Panc1 (cell line): ENCODE measurements around the gene ECT2L. TPM values are rescaled to one million over a fixed set of nuclear protein-coding genes. Genes with fewer than 3 reads are reported as not detected.

Experiments used
- ATAC-seq: fragments of 200-7000 bp; cut with Tn5 transposase; 2 replicates; pipeline ENCODE4 v1.9.1; 2020; ENCODE audit warnings: mild to moderate bottlenecking, moderate library complexity
- BruUV-seq: library from RNA; stranded (reverse); fragments of 400-500 nt; replicated peaks from 2 replicates; lab custom pipeline; 2021; lab: Mats Ljungman, UMichigan
- CTCF ChIA-PET: fragments of 300-600 bp; sonication (Branson Sonifier 250); formaldehyde crosslinking; loops from one replicate; lab custom pipeline; 2022; ENCODE audit warnings: antibody characterized with exemption; lab: Charles Lee
- POLR2A ChIA-PET: fragments of 300-600 bp; sonication (Branson Sonifier 250); formaldehyde crosslinking; loops from one replicate; lab custom pipeline; 2022; ENCODE audit warnings: antibody characterized with exemption; lab: Charles Lee
- DNase-seq: peaks from one replicate; pipeline ENCODE4 v3.0.0-alpha.2; 2010; ENCODE audit warnings: low read depth, low spot score
- H3K27ac ChIP-seq: 2 replicates; pipeline ENCODE4 v1.5.1; 2011; ENCODE audit warnings: mild to moderate bottlenecking, low read length, inconsistent platforms
- H3K27me3 ChIP-seq: fragments of 200-500 bp; sonication (Bioruptor generic); 2 replicates; pipeline ENCODE4 v1.6.0; 2014; ENCODE audit warnings: low read length, inconsistent platforms; ENCODE audit not compliant: control insufficient read depth, insufficient read depth
- H3K36me3 ChIP-seq: fragments of 200-500 bp; sonication (Bioruptor generic); 2 replicates; pipeline ENCODE4 v1.5.1; 2014; ENCODE audit warnings: inconsistent platforms, mild to moderate bottlenecking, low read length, moderate library complexity; ENCODE audit not compliant: control insufficient read depth, insufficient read depth
- H3K4me1 ChIP-seq: 2 replicates; pipeline ENCODE4 v1.5.1; 2011; ENCODE audit warnings: inconsistent platforms, mild to moderate bottlenecking, low read length, moderate library complexity; ENCODE audit not compliant: control insufficient read depth, insufficient read depth
- H3K4me3 ChIP-seq, 2 experiments: 2 replicates each; pipeline ENCODE4 v1.5.1; 2011 to 2012; ENCODE audit warnings: low read depth in 2 of 2, low read length in 2 of 2, mild to moderate bottlenecking in 2 of 2, inconsistent platforms in 1 of 2, moderate library complexity in 1 of 2
- H3K9me3 ChIP-seq: fragments of 200-500 bp; sonication (Bioruptor generic); 2 replicates; pipeline ENCODE4 v1.5.1; 2014; ENCODE audit warnings: low read depth, mild to moderate bottlenecking, inconsistent platforms, low read length, moderate library complexity; ENCODE audit not compliant: control insufficient read depth, insufficient read depth
- CTCF ChIP-seq: fragments of 450-650 bp; IDR thresholded peaks from 2 replicates; pipeline ENCODE4 v1.5.1; 2017; ENCODE audit warnings: mild to moderate bottlenecking
- POLR2AphosphoS5 ChIP-seq: IDR thresholded peaks from 2 replicates; pipeline ENCODE4 v1.6.1; 2012; ENCODE audit warnings: mild to moderate bottlenecking, low read depth, low read length, moderate library complexity
- REST ChIP-seq, 2 experiments: IDR thresholded peaks; 2 replicates each; pipeline ENCODE4 v1.6.1; 2011 to 2012; ENCODE audit warnings: low read depth in 2 of 2, control low read depth in 1 of 2, low read length in 1 of 2, mild to moderate bottlenecking in 1 of 2, moderate library complexity in 1 of 2; ENCODE audit not compliant: insufficient read depth in 1 of 2
- SIN3A ChIP-seq: IDR thresholded peaks from 2 replicates; pipeline ENCODE4 v1.6.1; 2012; ENCODE audit warnings: low read depth, mild to moderate bottlenecking, low read length, moderate library complexity, borderline replicate concordance; ENCODE audit not compliant: insufficient read depth
- TCF7L2 ChIP-seq: IDR thresholded peaks from 2 replicates; pipeline ENCODE4 v1.6.1; 2011; ENCODE audit warnings: mild to moderate bottlenecking, low read depth, low read length, inconsistent platforms
- in situ Hi-C: cut with HindIII; loops from 2 replicates; pipeline ENCODE4 v1.10.0; 2016; ENCODE audit warnings: low sequenced_read_pairs, low pct_unique_long_range_greater_than_20kb
- intact Hi-C: fragments of 100-400 bp; cut with micrococcal nuclease; formaldehyde crosslinking; loops from one replicate; pipeline ENCODE4 v1.10.0; 2022; ENCODE audit not compliant: unreplicated experiment
- total RNA-seq: library from RNA; stranded (reverse); gene quantifications from one replicate; pipeline ENCODE4 v1.2.1, GENCODE V29; 2021; ENCODE audit not compliant: unreplicated experiment

The ECT2L gene
- total RNA-seq, 1 experiment from 2014 or later, result not detected

GRCh38 chr6:138776659-138777058 is 19.2 kb upstream of the ECT2L start:
- intact Hi-C loops, result no loop called here
- TF ChIP-seq SIN3A (no peak), POLR2AphosphoS5 (no peak), CTCF (no peak)

GRCh38 chr6:138778331-138778730 is 17.6 kb upstream of the ECT2L start:
- intact Hi-C loops, result no loop called here
- Histone ChIP-seq H3K4me3 (no peak overlapping the region), H3K36me3 (no peaks in the 10 kb centered on the region), H3K27me3 (no peaks in the 10 kb centered on the region), H3K4me1 (peaks cover 5% of the 10 kb centered on the region), H3K9me3 (no peaks in the 10 kb centered on the region), H3K27ac (no peak overlapping the region)
- no TSS peak for BruUV-seq
- TF ChIP-seq REST (IDR thresholded peaks at IDR 0.05; ENCODE audit: insufficient read depth in 1 of 2, low read depth in 2 of 2, low read length in 1 of 2) (no peak), SIN3A (no peak), CTCF (no peak), TCF7L2 (no peak), POLR2AphosphoS5 (no peak)
- CTCF ChIA-PET, result no interaction called here
- DNase-seq (no peak), ATAC-seq (no peak)
- POLR2A ChIA-PET, result no interaction called here
- in situ Hi-C loops, result no loop called here

More at GRCh38 chr6:138776659-138777058, 19.2 kb upstream of the ECT2L start:
- Histone ChIP-seq H3K4me3 (no peak overlapping the region), H3K36me3 (peaks cover 3% of the 10 kb centered on the region; the same call in 1 of the 2 replicates), H3K27me3 (no peaks in the 10 kb centered on the region), H3K27ac (no peak overlapping the region), H3K9me3 (no peaks in the 10 kb centered on the region), H3K4me1 (peaks cover 5% of the 10 kb centered on the region)
- CTCF ChIA-PET, result no interaction called here
- POLR2A ChIA-PET, result interaction anchor here (0.6 kb wide), 1 partner anchor 363 kb away, joined by 3 read pairs; no protein-coding TSS in a partner anchor
- in situ Hi-C loops, result no loop called here
- no TSS peak for BruUV-seq
- ATAC-seq (no peak), DNase-seq (no peak)
